GM21367 (cell line): ENCODE results near the gene IL7R.
A peak's percentile ranks its signal among the peaks of the same experiment; 100 is the strongest.
"Not testable (repeated sequence)": the region's sequence is repeated elsewhere in the genome, so short reads cannot be mapped to it uniquely, and the experiment has no call there.

Source experiments
- ATAC-seq: cut with Tn5 transposase; IDR thresholded peaks from one replicate; pipeline ENCODE4 v1.9.1; 2021; ENCODE audit not compliant: unreplicated experiment

Gene IL7R

GRCh38 chr5:35838370-35839042 lies 18.2 kb upstream of the IL7R start:
- no peak for ATAC-seq

- ATAC-seq = no peak
Observed at GRCh38 chr5:35842856-35843255, 13.8 kb upstream of the IL7R start.

GRCh38 chr5:35845508-35845907 lies 11.2 kb upstream of the IL7R start:
- not testable (repeated sequence) for ATAC-seq

DNA sequence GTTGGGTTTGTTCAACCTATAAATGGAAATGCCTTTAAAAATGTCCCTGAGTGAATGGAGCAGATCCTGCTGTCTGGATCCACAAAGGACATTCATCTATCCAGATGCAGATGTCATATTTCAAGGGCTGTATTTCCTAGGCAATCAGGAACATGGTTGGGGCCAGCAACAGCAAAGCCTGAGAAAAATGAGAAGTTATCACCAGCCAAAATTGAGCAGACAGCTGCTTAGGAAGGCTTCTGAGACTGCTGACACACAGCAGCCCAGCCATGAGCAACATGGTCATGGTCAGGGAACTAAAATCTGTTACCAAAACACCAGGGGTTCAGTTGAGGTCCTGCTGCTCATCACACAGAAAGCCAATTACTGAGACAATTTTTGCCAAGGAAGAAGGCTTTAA lies 9.2 kb upstream of the IL7R start:
- no peak for ATAC-seq

DNA sequence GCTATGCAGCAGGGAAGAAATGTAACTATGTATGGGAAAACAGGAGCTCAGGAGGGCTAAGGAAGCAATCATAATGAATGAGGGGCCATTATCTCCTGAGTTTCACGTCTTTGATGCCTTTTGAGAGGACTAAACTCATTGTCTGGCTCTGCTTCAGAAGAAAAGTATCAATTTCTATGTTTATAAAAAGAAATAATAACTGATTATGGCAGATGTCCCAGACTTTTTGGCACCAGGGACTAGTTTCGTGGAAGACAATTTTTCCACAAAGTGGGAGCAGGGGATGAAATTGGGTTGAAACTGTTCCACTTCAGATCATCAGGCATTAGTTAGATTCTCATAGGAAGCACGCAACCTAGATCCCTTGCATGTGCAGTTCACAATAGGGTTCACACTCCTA lies 8.7 kb upstream of the IL7R start:
- ATAC-seq = no peak

DNA sequence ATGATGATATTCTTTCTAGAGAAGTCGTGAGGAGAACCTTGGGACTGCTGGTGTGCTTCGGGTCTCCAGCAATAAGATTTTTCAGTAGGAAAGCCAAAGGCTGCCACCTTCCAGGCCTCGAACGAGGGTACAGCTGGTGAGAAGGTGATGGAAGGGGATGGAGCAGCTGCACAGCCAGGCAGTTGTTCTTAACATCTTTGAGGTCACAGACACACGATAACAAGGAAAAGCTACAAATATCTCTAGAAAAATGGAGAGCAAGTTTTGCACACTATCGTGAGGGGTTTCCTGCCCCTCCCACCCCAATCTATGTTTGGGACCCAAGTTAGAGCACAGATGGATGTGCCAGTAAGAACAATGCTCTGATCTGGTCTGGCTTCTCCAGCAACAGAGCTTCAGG lies 6.8 kb upstream of the IL7R start:
- ATAC-seq = no peak

- ATAC-seq = no peak
Observed at GRCh38 chr5:35850967-35851680, 5.6 kb upstream of the IL7R start.

DNA sequence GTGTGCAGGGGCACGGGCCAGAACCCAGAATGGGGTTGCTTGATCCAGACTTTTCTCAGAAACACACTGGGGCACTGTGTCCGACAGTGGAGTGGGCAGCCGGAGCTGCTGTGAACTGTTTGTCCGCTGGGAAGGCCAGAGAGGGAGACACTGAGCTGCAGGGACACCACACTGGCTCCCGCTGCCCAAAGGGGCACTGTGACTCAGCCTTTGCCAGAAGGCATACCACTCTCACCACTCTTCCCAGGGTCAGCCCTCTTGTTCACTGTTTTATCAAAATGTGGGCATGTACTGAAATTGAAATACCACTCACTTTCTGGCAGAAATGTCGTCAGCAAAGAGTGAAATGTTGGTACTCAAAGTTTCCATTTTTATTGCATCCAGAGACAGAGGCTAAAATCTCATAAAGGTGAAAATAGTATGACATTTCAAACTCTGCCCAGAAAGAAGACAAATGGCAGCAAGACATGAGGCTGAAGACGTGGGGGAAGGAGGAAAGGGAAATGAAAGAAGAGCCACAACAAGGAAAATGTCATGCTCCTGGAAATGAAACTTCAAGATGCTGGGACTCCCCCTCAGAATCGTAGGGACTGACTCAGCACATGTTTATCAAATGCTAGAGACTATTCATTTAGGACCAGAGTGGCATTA lies 4.5 kb upstream of the IL7R start:
- peak; percentile 42 for ATAC-seq

DNA sequence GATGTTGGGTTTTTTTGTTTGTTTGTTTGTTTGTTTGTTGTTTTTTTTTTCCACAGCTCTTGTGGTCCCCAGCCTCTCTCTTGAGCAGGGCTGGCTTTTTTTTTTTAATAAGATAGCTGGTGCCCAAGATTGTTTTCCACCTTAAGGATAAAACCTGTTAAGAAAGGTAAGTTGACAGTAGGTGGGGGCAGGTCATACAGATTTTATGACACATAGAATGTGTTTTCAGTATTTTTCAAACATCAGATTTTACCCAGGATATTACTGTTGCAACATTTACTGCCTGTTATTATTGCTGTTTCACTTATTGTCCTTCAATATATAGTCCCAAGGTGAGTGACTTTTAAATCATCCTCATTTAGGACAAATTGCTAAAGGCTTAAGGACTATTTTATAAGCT lies 3.9 kb upstream of the IL7R start:
- no peak for ATAC-seq

GRCh38 chr5:35853631-35854030 lies 3.1 kb upstream of the IL7R start:
- ATAC-seq = no peak

GRCh38 chr5:35854248-35854647 lies 2.4 kb upstream of the IL7R start:
- no peak for ATAC-seq

DNA sequence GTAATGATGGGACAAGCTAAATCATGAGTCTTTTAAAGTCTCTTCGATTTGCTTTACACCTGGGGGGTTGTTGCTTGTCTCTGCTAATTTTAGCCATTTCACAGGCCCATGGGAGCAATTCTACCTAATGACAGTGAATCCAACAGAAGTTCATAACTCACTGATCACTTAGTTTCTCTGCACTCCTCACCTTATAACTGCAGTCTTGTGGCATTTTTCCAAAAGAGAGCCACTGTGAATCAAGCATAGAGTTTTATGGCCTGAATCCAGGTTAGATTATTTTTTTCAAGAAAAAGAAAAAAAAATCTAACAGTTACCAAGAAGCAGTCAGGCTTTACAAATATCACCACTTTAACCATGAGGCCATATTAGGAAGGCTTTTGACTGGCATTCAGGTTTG lies 1.5 kb upstream of the IL7R start:
- ATAC-seq = no peak

DNA sequence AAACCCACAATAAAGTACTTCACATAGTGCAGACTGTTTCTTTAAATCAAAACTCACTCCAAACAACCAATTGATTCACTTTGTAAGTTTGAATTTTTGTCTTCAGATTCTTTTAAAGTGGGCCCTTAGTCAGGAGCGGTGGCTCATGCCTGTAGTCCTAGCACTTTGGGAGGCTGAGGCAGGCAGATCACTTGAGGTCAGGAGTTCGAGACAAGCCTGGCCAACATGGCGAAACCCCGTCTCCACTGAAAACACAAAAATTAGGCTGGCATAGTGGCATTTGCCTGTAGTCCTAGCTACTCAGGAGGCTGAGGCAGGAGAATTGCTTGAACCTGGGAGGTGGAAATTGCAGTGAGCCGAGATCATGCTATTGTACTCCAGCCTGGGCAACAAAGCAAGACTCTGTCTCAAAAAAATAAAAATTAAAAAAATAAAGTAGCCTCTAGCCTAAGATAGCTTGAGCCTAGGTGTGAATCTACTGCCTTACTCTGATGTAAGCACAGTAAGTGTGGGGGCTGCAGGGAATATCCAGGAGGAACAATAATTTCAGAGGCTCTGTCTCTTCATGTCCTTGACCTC lies 416 bp upstream of the IL7R start:
- not testable (repeated sequence) for ATAC-seq

- ATAC-seq = no peak
Observed at GRCh38 chr5:35857606-35858205, 1.0 kb downstream of the IL7R start.

DNA sequence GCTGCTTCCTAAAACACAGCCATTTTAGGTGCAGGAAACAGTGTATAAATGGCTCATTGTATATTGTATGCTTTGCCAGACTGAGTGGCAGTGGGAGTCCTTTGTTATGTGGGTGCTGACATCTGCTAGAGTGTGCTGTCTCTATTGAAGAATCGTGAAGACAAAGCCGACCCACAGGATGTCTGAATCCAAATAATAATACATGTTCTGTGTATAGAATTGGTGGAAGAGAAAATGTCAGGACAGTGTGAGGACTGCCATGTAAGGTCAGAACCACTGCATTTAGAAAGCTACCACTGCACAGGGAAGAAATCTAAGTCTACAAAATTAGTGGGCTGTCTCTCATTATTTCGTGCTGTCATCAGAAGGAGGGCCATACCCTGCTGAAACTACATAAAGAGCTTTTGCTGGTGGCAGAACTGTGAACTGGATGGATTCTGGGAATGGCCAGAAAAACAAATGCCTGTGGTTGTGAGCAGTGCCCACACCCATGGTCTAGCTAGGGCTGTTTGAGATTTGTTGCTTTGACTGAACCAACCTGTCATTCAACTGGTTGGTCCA lies 2.5 kb downstream of the IL7R start:
- no peak for ATAC-seq

DNA sequence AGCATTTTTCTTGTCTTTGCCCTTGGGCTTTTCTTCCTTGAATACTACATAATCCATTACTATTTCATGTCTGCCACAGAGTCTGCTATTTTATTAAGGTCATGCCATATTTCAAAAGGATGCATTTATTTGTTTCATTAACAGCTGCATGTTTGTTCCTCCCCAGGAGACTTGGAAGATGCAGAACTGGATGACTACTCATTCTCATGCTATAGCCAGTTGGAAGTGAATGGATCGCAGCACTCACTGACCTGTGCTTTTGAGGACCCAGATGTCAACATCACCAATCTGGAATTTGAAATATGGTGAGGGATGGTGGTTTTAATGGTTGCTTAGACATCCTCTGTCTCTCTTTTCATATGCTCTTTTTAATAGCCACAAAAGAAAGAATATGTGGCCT lies 4.0 kb downstream of the IL7R start:
- no peak for ATAC-seq

DNA sequence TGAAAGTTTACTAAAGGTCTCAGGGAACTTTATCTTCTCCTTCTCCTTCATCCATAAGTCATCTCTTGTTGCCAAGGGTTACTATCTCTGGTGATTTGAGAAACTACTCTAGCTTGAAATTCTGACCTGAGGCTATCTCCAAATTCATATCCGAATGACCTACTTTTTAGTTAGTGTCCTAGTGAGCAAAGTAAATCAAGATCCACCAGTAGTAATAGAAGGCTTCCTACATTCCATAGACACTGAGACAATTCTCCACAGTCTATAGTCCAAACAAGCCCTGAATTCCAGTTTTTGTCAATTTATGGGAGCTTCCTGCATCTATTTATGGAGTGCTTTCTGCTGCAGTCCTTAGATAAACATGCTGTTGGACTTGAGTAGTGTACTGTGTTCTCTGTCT lies 5.0 kb downstream of the IL7R start:
- no peak for ATAC-seq

- ATAC-seq = no peak
Observed at GRCh38 chr5:35862126-35862525, 5.4 kb downstream of the IL7R start.

DNA sequence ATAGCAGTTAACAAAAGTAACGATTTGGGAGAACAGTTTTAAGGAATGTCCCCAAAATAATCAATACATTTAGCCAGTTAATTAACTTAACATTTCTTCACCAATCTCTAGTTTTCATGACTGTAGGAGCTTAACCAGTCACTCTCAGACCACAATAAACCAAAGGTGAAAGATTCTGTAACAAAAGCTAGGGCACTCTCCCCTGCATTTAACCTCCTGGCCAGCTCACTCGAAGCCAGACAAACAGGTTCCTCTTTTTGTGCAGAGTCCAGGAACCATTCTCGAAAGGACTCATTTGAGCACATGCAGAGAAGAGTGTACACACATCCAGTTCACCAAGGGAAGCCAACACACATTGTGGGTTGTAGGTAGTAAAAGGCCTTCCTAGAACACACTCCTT lies 6.5 kb downstream of the IL7R start:
- ATAC-seq = no peak

GRCh38 chr5:35867998-35868397 lies 11.3 kb downstream of the IL7R start:
- no peak for ATAC-seq

GRCh38 chr5:35869685-35870277 lies 13.1 kb downstream of the IL7R start:
- ATAC-seq = no peak
